HEK293 (cell line): ENCODE measurements around the gene PRX.

Experiments
- GLIS1 ChIP-seq: fragments of 450-650 bp; formaldehyde crosslinking; IDR thresholded peaks from 2 replicates; pipeline ENCODE4 v1.5.1; 2016; ENCODE audit warnings: missing biosample characterization, missing genetic modification characterization
- HOXA7 ChIP-seq: sonication (generic); formaldehyde crosslinking; IDR thresholded peaks from 2 replicates; pipeline ENCODE4 v1.8.1; 2022; ENCODE audit warnings: missing genetic modification reagents, borderline replicate concordance
- KLF17 ChIP-seq: fragments of 450-650 bp; formaldehyde crosslinking; IDR thresholded peaks from 2 replicates; pipeline ENCODE4 v1.5.1; 2016; ENCODE audit warnings: missing biosample characterization, missing genetic modification characterization
- KLF9 ChIP-seq: fragments of 450-650 bp; formaldehyde crosslinking; IDR thresholded peaks from 2 replicates; pipeline ENCODE4 v1.5.1; 2016; ENCODE audit warnings: missing biosample characterization, missing genetic modification characterization, low read depth
- MZF1 ChIP-seq: fragments of 450-650 bp; formaldehyde crosslinking; IDR thresholded peaks from 2 replicates; pipeline ENCODE4 v1.5.1; 2017; ENCODE audit warnings: missing biosample characterization, missing genetic modification characterization, borderline replicate concordance
- OVOL3 ChIP-seq: fragments of 450-650 bp; formaldehyde crosslinking; IDR thresholded peaks from 2 replicates; pipeline ENCODE4 v1.5.1; 2016; ENCODE audit warnings: missing biosample characterization, missing genetic modification characterization
- SP7 ChIP-seq: fragments of 450-650 bp; formaldehyde crosslinking; IDR thresholded peaks from 2 replicates; pipeline ENCODE4 v1.5.1; 2016; ENCODE audit warnings: missing biosample characterization, missing genetic modification characterization
- TCF7L2 ChIP-seq: IDR thresholded peaks from 2 replicates; pipeline ENCODE4 v1.6.1; 2011; ENCODE audit warnings: low read depth, mild to moderate bottlenecking, inconsistent platforms, low read length, moderate library complexity, borderline replicate concordance
- ZFHX2 ChIP-seq: fragments of 450-650 bp; formaldehyde crosslinking; conservative IDR thresholded peaks from 2 replicates; pipeline ENCODE4 v1.5.1; 2016; ENCODE audit warnings: missing biosample characterization, missing genetic modification characterization
- ZFP41 ChIP-seq: fragments of 450-650 bp; formaldehyde crosslinking; IDR thresholded peaks from 2 replicates; pipeline ENCODE4 v1.5.1; 2016; ENCODE audit warnings: missing biosample characterization, missing genetic modification characterization, borderline replicate concordance
- ZFP69B ChIP-seq: fragments of 450-650 bp; formaldehyde crosslinking; IDR thresholded peaks from 2 replicates; pipeline ENCODE4 v1.5.1; 2016; ENCODE audit warnings: missing biosample characterization, missing genetic modification characterization
- ZNF157 ChIP-seq: fragments of 450-650 bp; formaldehyde crosslinking; IDR thresholded peaks from 2 replicates; pipeline ENCODE4 v1.5.1; 2016; ENCODE audit warnings: missing biosample characterization, missing genetic modification characterization
- ZNF16 ChIP-seq: fragments of 450-650 bp; formaldehyde crosslinking; IDR thresholded peaks from 2 replicates; pipeline ENCODE4 v1.5.1; 2016; ENCODE audit warnings: low read depth, missing biosample characterization, missing genetic modification characterization
- ZNF19 ChIP-seq: fragments of 450-650 bp; formaldehyde crosslinking; IDR thresholded peaks from 2 replicates; pipeline ENCODE4; 2016; ENCODE audit warnings: missing biosample characterization, missing genetic modification characterization, low read depth
- ZNF202 ChIP-seq: fragments of 450-650 bp; formaldehyde crosslinking; IDR thresholded peaks from 2 replicates; pipeline ENCODE4 v1.5.1; 2016; ENCODE audit warnings: missing biosample characterization, missing genetic modification characterization, borderline replicate concordance
- ZNF223 ChIP-seq: fragments of 450-650 bp; formaldehyde crosslinking; IDR thresholded peaks from 2 replicates; pipeline ENCODE4 v1.5.1; 2016; ENCODE audit warnings: missing biosample characterization, missing genetic modification characterization
- ZNF394 ChIP-seq: fragments of 450-650 bp; formaldehyde crosslinking; IDR thresholded peaks from 2 replicates; pipeline ENCODE4 v1.5.1; 2016; ENCODE audit warnings: missing biosample characterization, missing genetic modification characterization, mild to moderate bottlenecking, moderate library complexity, borderline replicate concordance
- ZNF416 ChIP-seq: fragments of 450-650 bp; formaldehyde crosslinking; IDR thresholded peaks from 2 replicates; pipeline ENCODE4 v1.5.1; 2016; ENCODE audit warnings: missing biosample characterization, missing genetic modification characterization
- ZNF433 ChIP-seq: fragments of 450-650 bp; formaldehyde crosslinking; IDR thresholded peaks from 2 replicates; pipeline ENCODE4 v1.5.1; 2016; ENCODE audit warnings: missing biosample characterization, missing genetic modification characterization, low read depth
- ZNF473 ChIP-seq: fragments of 450-650 bp; formaldehyde crosslinking; IDR thresholded peaks from 2 replicates; pipeline ENCODE4 v1.5.1; 2017; ENCODE audit warnings: missing biosample characterization, missing genetic modification characterization
- ZNF510 ChIP-seq: fragments of 450-650 bp; formaldehyde crosslinking; IDR thresholded peaks from 2 replicates; pipeline ENCODE4 v1.5.1; 2018; ENCODE audit warnings: mild to moderate bottlenecking, missing genetic modification characterization, missing biosample characterization; ENCODE audit not compliant: insufficient replicate concordance
- ZNF580 ChIP-seq: fragments of 450-650 bp; formaldehyde crosslinking; IDR thresholded peaks from 2 replicates; pipeline ENCODE4 v1.5.1; 2016; ENCODE audit warnings: missing biosample characterization, missing genetic modification characterization
- ZNF654 ChIP-seq: fragments of 450-650 bp; formaldehyde crosslinking; IDR thresholded peaks from 2 replicates; pipeline ENCODE4 v1.5.1; 2016; ENCODE audit warnings: low read depth, missing biosample characterization, missing genetic modification characterization
- ZNF664 ChIP-seq: fragments of 450-650 bp; formaldehyde crosslinking; IDR thresholded peaks from 2 replicates; pipeline ENCODE4 v1.5.1; 2016; ENCODE audit warnings: missing biosample characterization, missing genetic modification characterization
- ZNF776 ChIP-seq: fragments of 450-650 bp; formaldehyde crosslinking; IDR thresholded peaks from 2 replicates; pipeline ENCODE4 v1.5.0; 2017; ENCODE audit warnings: missing biosample characterization, missing genetic modification characterization, borderline replicate concordance
- ZNF830 ChIP-seq: fragments of 450-650 bp; IDR thresholded peaks from 2 replicates; pipeline ENCODE4 v1.5.0; 2018; ENCODE audit warnings: missing biosample characterization, missing genetic modification characterization, low read depth, mild to moderate bottlenecking, moderate library complexity
- TF ChIP-seq, protein P1 (sequence below): fragments of 450-650 bp; IDR thresholded peaks from 2 replicates; pipeline ENCODE4 v1.5.1; 2018; ENCODE audit warnings: missing biosample characterization, missing genetic modification characterization
- TF ChIP-seq, protein P2 (sequence below): fragments of 450-650 bp; formaldehyde crosslinking; IDR thresholded peaks from 2 replicates; pipeline ENCODE4 v1.5.1; 2016; ENCODE audit warnings: missing biosample characterization, missing genetic modification characterization
- TF ChIP-seq, protein P3 (sequence below): fragments of 450-650 bp; formaldehyde crosslinking; conservative IDR thresholded peaks from 2 replicates; pipeline ENCODE4 v1.5.1; 2016; ENCODE audit warnings: low read depth, missing biosample characterization, missing genetic modification characterization
- TF ChIP-seq, protein P4 (sequence below): IDR thresholded peaks from 2 replicates; pipeline ENCODE4 v1.6.1; 2011; ENCODE audit warnings: mild to moderate bottlenecking, low read depth, low read length, borderline replicate concordance

PRX gene

DNA sequence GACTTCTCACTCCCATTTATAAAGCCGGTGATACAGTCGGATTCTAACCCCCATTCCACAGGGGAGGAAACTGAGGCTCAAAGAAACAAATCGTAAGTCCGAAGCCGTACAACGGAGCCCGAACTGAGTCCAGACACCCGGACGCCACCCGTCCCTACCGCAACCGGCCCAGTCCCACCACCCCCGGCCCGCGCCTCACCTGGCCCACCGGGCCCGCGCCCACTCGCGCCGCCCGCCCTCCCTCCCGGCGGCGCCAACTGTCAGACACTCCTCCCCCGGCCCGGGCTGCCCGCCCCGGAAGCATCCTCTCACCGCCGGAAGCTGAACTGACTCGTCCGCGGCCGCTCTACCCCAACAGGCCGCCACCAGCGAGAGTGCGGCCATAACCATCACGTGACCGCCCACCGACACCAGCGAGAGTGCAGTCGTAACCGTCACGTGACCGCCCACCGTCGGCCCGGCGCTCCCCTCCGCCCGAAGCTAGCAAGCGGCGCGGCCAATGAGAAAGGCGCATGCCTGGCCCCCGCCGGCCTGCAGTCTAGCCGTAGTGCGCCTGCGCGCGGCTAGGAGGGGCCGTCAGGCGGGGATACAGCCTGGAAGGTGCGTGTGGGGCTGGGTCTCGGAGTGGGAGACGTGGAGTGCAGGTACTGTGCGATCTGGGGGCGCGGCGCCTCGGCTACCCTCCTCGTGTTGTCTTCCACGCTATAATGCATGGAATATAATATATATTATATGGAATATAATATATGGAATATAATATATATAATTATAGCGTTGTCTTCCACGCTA is 64.9 kb downstream of the PRX start, which contains the start of the genes C19orf47 and PLD3 (continued):
- no peak; the same call in 1 of the 2 replicates for TF ChIP-seq ZNF433 (tag by site-specific recombination)
- TF ChIP-seq, protein P1, sequence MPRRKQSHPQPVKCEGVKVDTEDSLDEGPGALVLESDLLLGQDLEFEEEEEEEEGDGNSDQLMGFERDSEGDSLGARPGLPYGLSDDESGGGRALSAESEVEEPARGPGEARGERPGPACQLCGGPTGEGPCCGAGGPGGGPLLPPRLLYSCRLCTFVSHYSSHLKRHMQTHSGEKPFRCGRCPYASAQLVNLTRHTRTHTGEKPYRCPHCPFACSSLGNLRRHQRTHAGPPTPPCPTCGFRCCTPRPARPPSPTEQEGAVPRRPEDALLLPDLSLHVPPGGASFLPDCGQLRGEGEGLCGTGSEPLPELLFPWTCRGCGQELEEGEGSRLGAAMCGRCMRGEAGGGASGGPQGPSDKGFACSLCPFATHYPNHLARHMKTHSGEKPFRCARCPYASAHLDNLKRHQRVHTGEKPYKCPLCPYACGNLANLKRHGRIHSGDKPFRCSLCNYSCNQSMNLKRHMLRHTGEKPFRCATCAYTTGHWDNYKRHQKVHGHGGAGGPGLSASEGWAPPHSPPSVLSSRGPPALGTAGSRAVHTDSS (tag by site-specific recombination): no peak
- TF ChIP-seq ZNF580: peak; percentile 95
- TF ChIP-seq GLIS1: peak; percentile 90
- no peak for TF ChIP-seq ZNF19 (tag by site-specific recombination)
- no peak; the same call in 1 of the 2 replicates for TF ChIP-seq ZNF223
- TF ChIP-seq, protein P2, sequence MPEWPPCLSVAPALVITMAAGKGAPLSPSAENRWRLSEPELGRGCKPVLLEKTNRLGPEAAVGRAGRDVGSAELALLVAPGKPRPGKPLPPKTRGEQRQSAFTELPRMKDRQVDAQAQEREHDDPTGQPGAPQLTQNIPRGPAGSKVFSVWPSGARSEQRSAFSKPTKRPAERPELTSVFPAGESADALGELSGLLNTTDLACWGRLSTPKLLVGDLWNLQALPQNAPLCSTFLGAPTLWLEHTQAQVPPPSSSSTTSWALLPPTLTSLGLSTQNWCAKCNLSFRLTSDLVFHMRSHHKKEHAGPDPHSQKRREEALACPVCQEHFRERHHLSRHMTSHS (tag by site-specific recombination): 0 out of 2 replicates have a peak, but pooled peaks have one; percentile 30
- TF ChIP-seq, protein P3, sequence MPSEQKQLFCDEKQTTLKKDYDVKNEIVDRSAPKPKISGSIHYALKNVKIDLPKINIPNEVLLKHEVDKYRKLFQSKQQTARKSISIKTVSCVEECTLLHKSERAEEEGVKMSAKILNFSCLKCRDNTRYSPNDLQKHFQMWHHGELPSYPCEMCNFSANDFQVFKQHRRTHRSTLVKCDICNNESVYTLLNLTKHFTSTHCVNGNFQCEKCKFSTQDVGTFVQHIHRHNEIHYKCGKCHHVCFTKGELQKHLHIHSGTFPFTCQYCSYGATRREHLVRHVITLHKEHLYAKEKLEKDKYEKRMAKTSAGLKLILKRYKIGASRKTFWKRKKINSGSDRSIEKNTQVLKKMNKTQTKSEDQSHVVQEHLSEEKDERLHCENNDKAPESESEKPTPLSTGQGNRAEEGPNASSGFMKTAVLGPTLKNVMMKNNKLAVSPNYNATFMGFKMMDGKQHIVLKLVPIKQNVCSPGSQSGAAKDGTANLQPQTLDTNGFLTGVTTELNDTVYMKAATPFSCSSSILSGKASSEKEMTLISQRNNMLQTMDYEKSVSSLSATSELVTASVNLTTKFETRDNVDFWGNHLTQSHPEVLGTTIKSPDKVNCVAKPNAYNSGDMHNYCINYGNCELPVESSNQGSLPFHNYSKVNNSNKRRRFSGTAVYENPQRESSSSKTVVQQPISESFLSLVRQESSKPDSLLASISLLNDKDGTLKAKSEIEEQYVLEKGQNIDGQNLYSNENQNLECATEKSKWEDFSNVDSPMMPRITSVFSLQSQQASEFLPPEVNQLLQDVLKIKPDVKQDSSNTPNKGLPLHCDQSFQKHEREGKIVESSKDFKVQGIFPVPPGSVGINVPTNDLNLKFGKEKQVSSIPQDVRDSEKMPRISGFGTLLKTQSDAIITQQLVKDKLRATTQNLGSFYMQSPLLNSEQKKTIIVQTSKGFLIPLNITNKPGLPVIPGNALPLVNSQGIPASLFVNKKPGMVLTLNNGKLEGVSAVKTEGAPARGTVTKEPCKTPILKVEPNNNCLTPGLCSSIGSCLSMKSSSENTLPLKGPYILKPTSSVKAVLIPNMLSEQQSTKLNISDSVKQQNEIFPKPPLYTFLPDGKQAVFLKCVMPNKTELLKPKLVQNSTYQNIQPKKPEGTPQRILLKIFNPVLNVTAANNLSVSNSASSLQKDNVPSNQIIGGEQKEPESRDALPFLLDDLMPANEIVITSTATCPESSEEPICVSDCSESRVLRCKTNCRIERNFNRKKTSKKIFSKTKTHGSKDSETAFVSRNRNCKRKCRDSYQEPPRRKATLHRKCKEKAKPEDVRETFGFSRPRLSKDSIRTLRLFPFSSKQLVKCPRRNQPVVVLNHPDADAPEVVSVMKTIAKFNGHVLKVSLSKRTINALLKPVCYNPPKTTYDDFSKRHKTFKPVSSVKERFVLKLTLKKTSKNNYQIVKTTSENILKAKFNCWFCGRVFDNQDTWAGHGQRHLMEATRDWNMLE: peak; percentile 99
- TF ChIP-seq ZNF416 (tag by site-specific recombination): no peak
- TF ChIP-seq ZNF473 (tag by site-specific recombination): no peak
- peak; percentile 88 for TF ChIP-seq SP7 (tag by site-specific recombination)
- peak; percentile 90 for TF ChIP-seq KLF17 (tag by site-specific recombination)
- TF ChIP-seq, protein P4, sequence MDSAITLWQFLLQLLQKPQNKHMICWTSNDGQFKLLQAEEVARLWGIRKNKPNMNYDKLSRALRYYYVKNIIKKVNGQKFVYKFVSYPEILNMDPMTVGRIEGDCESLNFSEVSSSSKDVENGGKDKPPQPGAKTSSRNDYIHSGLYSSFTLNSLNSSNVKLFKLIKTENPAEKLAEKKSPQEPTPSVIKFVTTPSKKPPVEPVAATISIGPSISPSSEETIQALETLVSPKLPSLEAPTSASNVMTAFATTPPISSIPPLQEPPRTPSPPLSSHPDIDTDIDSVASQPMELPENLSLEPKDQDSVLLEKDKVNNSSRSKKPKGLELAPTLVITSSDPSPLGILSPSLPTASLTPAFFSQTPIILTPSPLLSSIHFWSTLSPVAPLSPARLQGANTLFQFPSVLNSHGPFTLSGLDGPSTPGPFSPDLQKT: no peak
- no peak for TF ChIP-seq ZNF830
- peak; percentile 71 for TF ChIP-seq ZFP69B (tag by site-specific recombination)
- no peak for TF ChIP-seq TCF7L2
- peak; percentile 87 for TF ChIP-seq KLF9 (tag by site-specific recombination)
- no peak for TF ChIP-seq ZNF654 (tag by site-specific recombination)
- peak; percentile 97 for TF ChIP-seq ZFHX2
- TF ChIP-seq ZNF510: no peak
- no peak for TF ChIP-seq ZNF776
- TF ChIP-seq ZNF664: no peak; the same call in 1 of the 2 replicates
- TF ChIP-seq ZNF394: no peak
- peak; percentile 60; the same call in 1 of the 2 replicates for TF ChIP-seq OVOL3 (tag by site-specific recombination)
- no peak for TF ChIP-seq ZNF202
- no peak for TF ChIP-seq HOXA7 (CRISPR knock-in tag)
- peak; percentile 56; the same call in 1 of the 2 replicates for TF ChIP-seq ZFP41 (tag by site-specific recombination)
- no peak for TF ChIP-seq ZNF157
- TF ChIP-seq MZF1 (tag by site-specific recombination): no peak
- no peak for TF ChIP-seq ZNF16
